PC-9 (cell line): ENCODE data around the gene UBE2M. TPM values are rescaled to one million over a fixed set of nuclear protein-coding genes. Genes with fewer than 3 reads are reported as not detected.

Source experiments
- BruUV-seq: library from RNA; stranded (reverse); fragments of 400-500 nt; replicated peaks from 2 replicates; lab custom pipeline; 2021; lab: Mats Ljungman, UMichigan
- CTCF ChIA-PET: fragments of 300-600 bp; sonication (Branson Sonifier 250); formaldehyde crosslinking; loops from one replicate; lab custom pipeline; 2022; ENCODE audit warnings: antibody characterized with exemption; lab: Charles Lee
- POLR2A ChIA-PET: fragments of 300-600 bp; sonication (Branson Sonifier 250); formaldehyde crosslinking; loops from one replicate; lab custom pipeline; 2022; ENCODE audit warnings: antibody characterized with exemption; ENCODE audit not compliant: unreplicated experiment; lab: Charles Lee
- DNase-seq, 2 experiments: peaks; one replicate each; pipeline versions ENCODE4 v3.0.0 to v3.0.0-alpha.2; 2015 to 2022; ENCODE audit warnings: mixed read lengths in 1 of 2
- H2AFZ ChIP-seq: fragments of 200-600 bp; sonication (generic); 2 replicates; pipeline ENCODE4 v1.8.1; 2017; ENCODE audit warnings: antibody characterized with exemption
- H3F3A ChIP-seq: fragments of 200-600 bp; sonication (generic); 2 replicates; pipeline ENCODE4 v1.8.1; 2017; ENCODE audit warnings: antibody characterized with exemption, mild to moderate bottlenecking, low read depth; ENCODE audit not compliant: insufficient read depth
- H3K27ac ChIP-seq: fragments of 200-600 bp; sonication (generic); 2 replicates; pipeline ENCODE4 v1.6.1; 2016; ENCODE audit warnings: mixed run types
- H3K27me3 ChIP-seq: fragments of 200-600 bp; sonication (generic); 2 replicates; pipeline ENCODE4 v1.6.1; 2016; ENCODE audit warnings: low read depth, mixed run types; ENCODE audit not compliant: insufficient read depth
- H3K36me3 ChIP-seq: fragments of 200-600 bp; sonication (generic); 2 replicates; pipeline ENCODE4 v1.6.1; 2016; ENCODE audit warnings: low read depth, mixed run types
- H3K4me1 ChIP-seq: fragments of 200-600 bp; sonication (generic); replicated peaks from 2 replicates; pipeline ENCODE4 v1.6.1; 2016; ENCODE audit warnings: mixed run types; ENCODE audit not compliant: insufficient read depth
- H3K4me2 ChIP-seq: fragments of 200-600 bp; sonication (generic); 2 replicates; pipeline ENCODE4 v1.6.1; 2017; ENCODE audit warnings: mixed run types
- H3K4me3 ChIP-seq: fragments of 200-600 bp; sonication (generic); 2 replicates; pipeline ENCODE4 v1.6.1; 2016; ENCODE audit warnings: mixed run types
- H3K79me2 ChIP-seq: fragments of 200-600 bp; sonication (generic); 2 replicates; pipeline ENCODE4 v1.6.1; 2017; ENCODE audit warnings: low read depth, mixed run types
- H3K9me2 ChIP-seq: fragments of 200-600 bp; sonication (generic); 2 replicates; pipeline ENCODE4 v1.8.1; 2017; ENCODE audit warnings: mild to moderate bottlenecking; ENCODE audit not compliant: insufficient read depth
- H3K9me3 ChIP-seq: fragments of 200-600 bp; sonication (generic); 2 replicates; pipeline ENCODE4 v1.8.1; 2016; ENCODE audit warnings: low read depth; ENCODE audit not compliant: insufficient read depth
- H4K20me1 ChIP-seq: fragments of 200-600 bp; sonication (generic); 2 replicates; pipeline ENCODE4 v1.8.1; 2017; ENCODE audit not compliant: insufficient read depth
- CTCF ChIP-seq: fragments of 200-600 bp; sonication (generic); conservative IDR thresholded peaks from 2 replicates; pipeline ENCODE4 v1.6.1; 2017; ENCODE audit warnings: mixed run types, antibody characterized with exemption, mild to moderate bottlenecking, moderate library complexity
- EZH2 ChIP-seq: fragments of 200-600 bp; sonication (generic); IDR thresholded peaks from 2 replicates; pipeline ENCODE4 v1.8.0; 2017; ENCODE audit warnings: antibody characterized with exemption, low read depth
- intact Hi-C: fragments of 100-400 bp; cut with micrococcal nuclease; formaldehyde crosslinking; loops from one replicate; pipeline ENCODE4 v1.10.0; 2022; ENCODE audit not compliant: unreplicated experiment
- total RNA-seq: library from RNA; stranded (reverse); gene quantifications from 2 replicates; pipeline ENCODE4 v1.2.3, GENCODE V29; 2021

UBE2M gene
- total RNA-seq, 1 experiment from 2014 or later, result not detected

DNA sequence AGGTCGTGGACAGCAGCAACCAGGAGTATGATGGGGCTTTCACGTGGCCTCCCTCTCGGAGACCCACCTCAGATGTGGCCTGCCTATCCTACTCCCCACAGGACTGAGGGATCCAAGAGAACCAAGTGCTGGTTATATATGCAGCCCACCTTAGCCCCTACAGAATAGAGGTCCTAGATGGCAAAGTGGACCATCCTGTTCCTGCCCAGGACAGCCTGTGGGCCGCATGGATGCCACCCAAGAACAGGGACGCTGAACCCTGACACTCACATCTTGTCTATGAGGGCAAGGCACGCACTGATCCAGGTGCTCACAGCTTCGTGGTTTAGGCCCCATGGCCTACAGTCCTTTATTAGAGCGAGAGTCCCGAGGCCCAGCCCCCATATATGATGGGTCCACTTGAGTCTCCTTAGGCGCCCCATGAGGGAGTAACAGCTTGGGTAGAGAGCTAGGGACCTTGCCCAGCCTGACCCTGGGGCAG is 45.2 kb downstream of the UBE2M start:
- TF ChIP-seq CTCF, result no peak
- no peak for TF ChIP-seq EZH2
- no peaks in the 10 kb centered on the region for H3K9me2 ChIP-seq
- H4K20me1 ChIP-seq, result no peaks in the 10 kb centered on the region
- H3K4me2 ChIP-seq, result no peak overlapping the region
- H3F3A ChIP-seq, result no peaks in the 10 kb centered on the region
- no peaks in the 10 kb centered on the region for H3K9me3 ChIP-seq
- DNase-seq, result no peak
- no peaks in the 10 kb centered on the region for H3K36me3 ChIP-seq
- no peak overlapping the region for H3K27ac ChIP-seq
- H3K79me2 ChIP-seq, result 0 out of 2 replicates have a peak, but pooled peaks cover 14% of the 10 kb centered on the region
- intact Hi-C loops, result no loop called here
- H3K27me3 ChIP-seq, result no peaks in the 10 kb centered on the region
- ChIA-PET POLR2A (interaction anchor here (0.6 to 1.0 kb wide), 2 partner anchors 56 to 186 kb away, joined by 3 read pairs; partner anchors contain the start of gene ZSCAN22), CTCF (interaction anchor here (0.6 kb wide), 1 partner anchor 294 kb away, joined by 4 read pairs; no protein-coding TSS in a partner anchor)
- H3K4me1 ChIP-seq, result peaks cover 4% of the 10 kb centered on the region
- H2AFZ ChIP-seq, result no peak overlapping the region
- BruUV-seq, result no TSS peak
- no peak overlapping the region for H3K4me3 ChIP-seq

GRCh38 chr19:58511353-58512208 is 46.8 kb downstream of the UBE2M start, which contains the start of gene SLC27A5:
Gene SLC27A5, minus strand, starts transcription at chr19:58511992. Its CDS starts 37 bp downstream, at chr19:58511955.
- intact Hi-C loops, result no loop called here
- Histone ChIP-seq H3K4me2 (no peak within 1 kb of the TSS), H3F3A (no peaks in the 10 kb centered on the region), H3K4me3 (no peak within 1 kb of the TSS), H3K4me1 (no peaks in the 10 kb centered on the region), H2AFZ (no peak within 1 kb of the TSS), H3K27me3 (no peaks in the 10 kb centered on the region), H3K27ac (no peak within 1 kb of the TSS), H3K9me3 (no peaks in the 10 kb centered on the region), H3K9me2 (no peaks in the 10 kb centered on the region), H4K20me1 (no peaks in the 10 kb centered on the region), H3K79me2 (no peaks in the 10 kb centered on the region), H3K36me3 (no peaks in the 10 kb centered on the region)
- no TSS peak for BruUV-seq
- ChIA-PET CTCF (no interaction called here), POLR2A (no interaction called here)
- no peak for DNase-seq
- no peak for TF ChIP-seq CTCF
- TF ChIP-seq EZH2, result no peak

DNA sequence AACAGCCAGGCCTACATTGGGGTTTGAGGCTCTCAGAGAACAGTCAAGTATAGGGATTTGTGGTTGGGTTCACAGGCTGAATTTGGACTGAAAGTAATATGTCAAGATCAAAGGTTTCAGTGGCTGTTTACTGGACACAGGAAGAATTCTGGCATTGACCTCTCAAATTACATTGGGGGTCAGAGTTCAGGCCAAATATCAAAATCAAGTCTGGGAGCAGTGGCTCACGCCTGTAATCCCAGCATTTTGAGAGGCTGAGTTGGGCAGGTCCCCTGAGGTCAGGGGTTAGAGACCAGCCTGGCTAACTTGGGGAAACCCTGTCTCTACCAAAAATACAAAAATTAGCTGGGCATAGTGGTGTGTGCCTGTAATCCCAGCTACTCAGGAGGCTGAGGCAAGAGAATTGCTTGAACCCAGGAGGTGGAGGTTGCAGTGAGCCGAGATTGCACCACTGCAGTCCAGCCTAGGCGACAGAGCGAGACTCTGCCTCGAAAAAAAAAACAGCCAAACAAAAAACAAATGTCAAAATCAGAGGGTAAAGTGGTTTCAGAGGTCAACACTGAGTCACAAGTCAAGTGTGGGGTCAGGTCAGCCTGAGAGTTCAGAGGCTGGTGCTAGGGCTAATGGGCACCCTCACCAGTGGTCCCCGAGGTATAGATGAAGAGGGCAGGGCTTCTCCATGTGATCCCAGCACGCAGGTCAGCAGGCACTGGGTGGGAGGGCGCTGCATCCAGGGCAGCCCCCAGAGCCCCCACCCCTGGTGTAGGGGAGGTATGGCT is 48.1 kb downstream of the UBE2M start:
- POLR2A ChIA-PET, result interaction anchor here (0.6 kb wide), 1 partner anchor 30 kb away, joined by 8 read pairs; no protein-coding TSS in a partner anchor
- CTCF ChIA-PET, result no interaction called here

More for the DNA sequence above, 48.1 kb downstream of the UBE2M start:
- H3K4me1 ChIP-seq, result no peaks in the 10 kb centered on the region
- no peak overlapping the region for H2AFZ ChIP-seq
- no peaks in the 10 kb centered on the region for H3K9me3 ChIP-seq
- intact Hi-C loops, result no loop called here
- no peak overlapping the region for H3K27ac ChIP-seq
- H3K4me3 ChIP-seq, result no peak overlapping the region
- H3K27me3 ChIP-seq, result no peaks in the 10 kb centered on the region
- H4K20me1 ChIP-seq, result no peaks in the 10 kb centered on the region
- H3K79me2 ChIP-seq, result no peaks in the 10 kb centered on the region
- H3K36me3 ChIP-seq, result no peaks in the 10 kb centered on the region
- H3K4me2 ChIP-seq, result no peak overlapping the region
- TF ChIP-seq CTCF (no peak), EZH2 (no peak)
- no TSS peak for BruUV-seq
- no peak for DNase-seq
- no peaks in the 10 kb centered on the region for H3K9me2 ChIP-seq
- no peaks in the 10 kb centered on the region for H3F3A ChIP-seq
